ENCODE results near the gene CHST3.
"Not testable (repeated sequence)": the region's sequence is repeated elsewhere in the genome, so short reads cannot be mapped to it uniquely, and the experiment has no call there.

Gene CHST3

DNA sequence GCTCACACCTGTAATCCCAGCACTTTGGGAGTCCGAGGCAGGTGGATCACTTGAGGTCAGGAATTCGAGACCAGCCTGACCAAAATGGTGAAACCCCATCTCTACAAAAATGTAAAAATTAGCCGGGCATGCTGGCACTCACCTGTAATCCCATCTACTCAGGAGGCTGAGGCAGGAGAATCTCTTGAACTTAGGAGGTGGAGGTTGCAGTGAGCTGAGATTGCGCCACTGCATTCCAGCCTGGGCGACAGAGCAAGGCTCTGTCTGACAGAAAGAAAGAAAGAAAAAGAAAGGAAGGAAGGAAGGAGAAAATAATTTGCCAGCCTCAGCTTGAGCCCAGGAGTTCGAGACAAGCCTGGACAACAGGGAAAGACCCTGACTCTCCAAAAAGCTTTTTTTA, 24.7 kb downstream of the CHST3 start:
- DNase-seq (ENCODE audit: low read depth): not testable (repeated sequence)

GRCh38 chr10:71989661-71990454, 25.7 kb downstream of the CHST3 start:
- DNase-seq (ENCODE audit: low read depth): no peak

DNA sequence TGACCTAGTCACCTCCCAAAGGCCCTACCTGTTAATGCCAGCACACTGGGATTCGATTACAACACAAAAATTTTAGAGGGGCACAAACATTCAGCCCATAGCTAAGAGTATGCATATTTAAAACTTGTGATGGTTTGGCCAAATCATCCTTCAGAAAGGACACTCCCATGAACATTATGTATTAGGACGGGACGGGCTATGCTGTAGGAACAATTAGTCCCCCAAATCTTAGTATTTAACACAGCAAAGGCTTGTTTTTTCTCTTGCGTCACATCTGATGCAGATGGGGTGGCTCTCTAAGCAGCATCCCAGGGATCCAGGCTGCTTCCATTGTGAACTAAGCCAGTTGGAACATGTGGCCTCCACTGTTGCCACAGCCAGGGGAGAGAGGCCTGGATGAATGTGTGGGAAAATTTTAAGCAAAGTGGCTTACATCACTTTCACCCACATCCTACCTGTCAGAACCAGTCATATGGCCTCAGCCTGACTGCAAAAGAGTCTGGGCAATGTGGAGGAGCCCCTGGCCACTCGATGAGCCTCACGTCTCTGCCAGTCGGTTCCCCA, 26.6 kb downstream of the CHST3 start:
- no peak for DNase-seq (ENCODE audit: low read depth)

DNA sequence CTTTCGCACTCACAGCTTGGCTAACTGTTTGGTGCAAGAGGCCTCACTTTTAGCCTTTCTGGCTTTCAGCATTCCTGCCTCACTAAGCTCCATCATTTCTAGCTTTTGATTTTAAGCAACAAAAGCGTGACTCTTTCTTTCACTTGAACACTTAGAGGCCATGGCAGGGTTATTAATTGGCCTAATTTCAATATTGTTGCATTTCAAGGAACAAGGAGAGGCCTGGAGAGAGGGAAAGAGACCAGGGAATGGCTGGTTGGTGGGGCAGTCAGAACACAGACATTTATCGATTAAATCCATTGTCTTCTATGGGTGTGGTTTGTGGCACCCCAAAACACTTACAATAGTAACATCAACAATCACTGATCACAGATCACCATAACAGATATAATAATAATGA, 31.3 kb downstream of the CHST3 start:
- no peak for DNase-seq (ENCODE audit: low read depth)

DNA sequence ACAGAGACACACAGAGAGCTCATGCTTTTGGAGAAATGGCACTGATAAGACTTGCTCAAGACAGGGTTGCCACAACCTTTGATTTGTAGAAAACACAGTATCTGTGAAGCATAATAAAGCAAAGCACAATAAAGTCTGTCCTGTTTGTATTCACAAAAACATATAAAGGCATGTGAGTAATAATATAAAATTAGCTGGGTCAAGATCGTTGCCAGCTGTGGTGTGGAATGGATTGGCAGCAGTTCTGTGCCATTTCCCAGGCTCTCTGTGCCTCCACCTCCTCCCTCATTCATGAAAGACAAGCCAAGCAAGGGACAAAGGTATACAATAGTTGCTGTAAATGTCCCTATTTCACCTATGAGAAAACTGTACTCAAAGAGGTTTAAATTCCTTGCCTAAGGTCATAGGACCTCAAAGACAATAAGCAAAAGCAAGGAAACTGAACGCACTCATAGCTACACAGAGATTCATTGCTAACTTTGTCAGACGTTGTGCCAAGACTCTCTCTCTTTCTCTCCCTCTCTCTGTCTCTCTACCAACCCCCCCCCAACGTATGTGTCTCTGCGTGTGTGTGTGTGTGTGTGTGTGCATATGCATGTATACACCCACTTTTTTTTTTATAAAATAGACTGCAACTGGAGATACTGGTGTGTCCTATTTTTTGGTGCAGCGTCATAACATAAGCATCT, 31.8 kb downstream of the CHST3 start:
- DNase-seq (ENCODE audit: low read depth): no peak

GRCh38 chr10:71996592-71997371, 32.6 kb downstream of the CHST3 start:
- no peak for DNase-seq (ENCODE audit: low read depth)

- DNase-seq (ENCODE audit: low read depth): no peak
These were observed 34.1 kb downstream of the CHST3 start for GRCh38 chr10:71998119-71998839.

- DNase-seq (ENCODE audit: low read depth): no peak
These were observed 34.6 kb downstream of the CHST3 start for GRCh38 chr10:71998840-71999194.

DNA sequence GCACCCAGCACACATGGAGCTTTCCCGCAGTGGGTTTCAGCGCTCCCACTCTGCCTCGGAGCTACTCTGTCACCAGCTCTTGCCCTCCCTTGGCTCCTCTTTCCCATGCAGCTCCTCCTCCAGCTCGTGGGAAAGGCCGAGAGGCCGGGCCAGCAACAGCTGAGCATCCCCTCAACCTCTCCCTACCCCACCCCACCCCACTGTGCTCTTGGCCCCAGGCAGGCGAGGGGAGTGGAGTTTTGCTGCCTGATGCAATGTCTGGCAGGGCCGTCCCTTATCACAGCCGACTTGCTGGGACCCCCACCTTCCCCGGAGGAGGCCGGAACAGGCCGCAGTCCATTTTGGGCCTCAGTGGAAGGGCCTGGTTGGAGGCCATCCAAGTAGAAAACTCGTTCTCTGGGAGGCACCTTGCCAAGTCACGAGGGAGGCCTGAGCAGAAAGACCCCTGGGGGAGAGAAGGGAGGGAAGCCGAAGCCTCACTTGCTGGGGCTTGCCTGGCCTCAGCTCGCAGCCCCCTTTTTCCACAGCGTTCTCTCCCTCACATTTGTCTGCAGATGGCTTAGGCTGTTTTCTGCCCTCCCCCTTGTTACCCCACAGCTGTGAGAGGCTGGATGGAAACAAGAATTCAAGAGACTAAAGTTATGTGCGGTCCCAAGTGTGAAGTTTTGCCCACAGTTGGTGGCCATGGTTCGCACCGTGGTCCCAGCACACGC, 35.3 kb downstream of the CHST3 start:
- DNase-seq (ENCODE audit: low read depth): no peak

DNA sequence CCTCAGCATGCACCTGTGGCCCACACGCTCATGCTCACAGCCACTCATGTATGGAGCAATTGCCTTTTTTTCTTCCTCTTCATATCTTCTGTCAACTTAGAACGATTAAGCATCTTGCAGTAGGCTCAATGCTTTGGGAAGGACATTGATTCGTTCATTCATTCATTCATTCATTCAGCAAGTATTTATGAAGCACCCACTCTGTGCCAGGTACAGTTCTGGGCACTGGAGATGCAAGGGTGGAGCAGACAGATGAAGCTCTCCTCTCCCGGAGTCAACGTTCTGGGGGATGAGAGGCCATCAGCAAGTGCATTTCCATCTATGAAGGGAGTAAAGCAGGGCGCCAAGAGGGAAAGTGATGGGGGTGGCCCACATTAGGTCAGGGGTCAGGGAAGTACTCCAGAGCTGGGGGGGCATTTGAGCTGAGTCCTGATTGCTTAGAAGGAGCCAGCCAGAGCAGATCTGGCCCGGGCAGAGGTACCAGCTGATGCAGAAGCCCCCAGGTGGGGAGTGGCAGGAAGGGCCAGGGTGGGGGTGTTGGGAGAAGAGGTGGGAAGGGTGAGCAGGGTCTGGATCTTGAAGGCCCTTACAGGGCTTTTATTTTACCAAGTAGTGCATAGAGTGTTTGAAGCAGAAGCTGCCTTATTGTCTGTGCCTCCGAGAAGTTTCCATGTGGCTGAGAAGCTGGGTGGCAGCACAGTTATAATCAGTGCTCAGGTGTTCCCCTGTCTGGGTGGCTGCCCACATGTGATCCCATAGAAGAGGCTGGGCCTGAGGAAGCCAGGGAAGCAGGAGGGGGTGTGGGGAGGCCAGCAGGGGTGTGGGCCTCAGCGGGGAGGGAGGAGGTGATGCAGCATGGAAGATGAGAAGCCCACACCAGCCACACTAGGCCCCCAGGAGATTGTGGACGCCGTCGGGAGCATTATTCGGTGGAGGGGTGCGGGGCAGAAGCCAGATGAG, 36.2 kb downstream of the CHST3 start:
- DNase-seq (ENCODE audit: low read depth): no peak

DNA sequence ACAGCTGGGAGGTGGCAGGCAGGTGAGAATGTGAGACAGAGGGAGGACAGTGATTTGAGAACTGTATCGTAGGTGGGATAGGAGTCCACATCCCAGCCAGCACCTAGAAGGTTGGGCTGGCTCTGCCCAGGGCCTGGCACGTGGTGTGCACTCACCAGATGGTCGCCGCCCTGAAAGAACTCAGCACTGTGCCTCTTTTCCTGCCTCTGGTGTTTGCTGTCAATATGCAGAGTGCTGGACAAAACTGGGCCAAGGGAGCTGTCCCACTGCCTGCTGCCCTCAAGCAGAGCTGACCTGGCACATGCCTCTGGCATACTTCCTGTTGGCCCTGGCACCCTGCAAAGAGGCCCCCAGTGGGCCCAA, 36.8 kb downstream of the CHST3 start:
- no peak for DNase-seq (ENCODE audit: low read depth)

DNA sequence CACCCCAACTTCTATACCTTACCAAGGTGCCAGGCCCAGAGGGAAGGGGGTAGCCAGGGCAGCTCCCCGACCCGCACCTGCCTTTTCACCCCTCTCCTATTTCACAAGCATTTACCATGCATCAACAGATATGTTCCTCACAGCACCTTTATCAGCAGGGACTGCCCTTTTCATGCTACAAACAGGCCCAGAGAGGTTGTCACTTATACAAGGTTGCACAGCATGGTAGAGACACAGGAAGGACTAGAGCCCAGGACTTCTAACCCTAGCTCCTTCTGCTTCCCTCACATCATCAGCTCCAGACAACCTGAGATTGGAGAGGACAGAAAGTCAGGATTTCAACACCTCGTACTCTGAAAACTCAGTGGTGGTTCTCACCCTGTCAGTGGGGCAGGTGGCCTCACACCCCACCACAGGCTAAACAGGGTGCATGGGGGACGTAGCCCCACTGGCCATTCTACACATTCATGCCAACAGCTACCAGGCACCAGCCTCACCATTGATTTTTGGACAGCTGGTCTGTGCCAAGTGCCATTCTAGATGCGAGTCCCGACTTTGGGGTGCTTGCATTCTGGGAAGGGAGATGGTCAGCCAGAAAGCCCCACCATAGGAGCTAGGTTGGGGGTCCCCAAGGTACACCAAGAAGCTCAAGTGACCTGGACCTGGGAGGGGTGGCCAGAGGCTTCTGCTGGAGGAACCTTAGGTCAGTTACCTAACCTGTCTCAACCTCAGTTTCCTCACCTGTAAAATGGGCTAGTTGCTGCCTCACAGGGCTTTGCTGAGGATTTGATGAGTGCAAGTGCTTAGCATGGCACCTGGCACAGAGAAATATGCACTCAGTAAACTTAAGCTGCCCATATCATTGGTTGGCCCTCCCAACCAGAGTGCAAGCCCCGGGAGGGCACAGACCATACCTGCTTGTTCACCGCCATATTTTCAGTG, 38.4 kb downstream of the CHST3 start:
- DNase-seq (ENCODE audit: low read depth): no peak

- DNase-seq (ENCODE audit: low read depth): no peak
These were observed 41.8 kb downstream of the CHST3 start for GRCh38 chr10:72006026-72006425.

GRCh38 chr10:72007246-72007892, 43.2 kb downstream of the CHST3 start:
- DNase-seq (ENCODE audit: low read depth): no peak

DNA sequence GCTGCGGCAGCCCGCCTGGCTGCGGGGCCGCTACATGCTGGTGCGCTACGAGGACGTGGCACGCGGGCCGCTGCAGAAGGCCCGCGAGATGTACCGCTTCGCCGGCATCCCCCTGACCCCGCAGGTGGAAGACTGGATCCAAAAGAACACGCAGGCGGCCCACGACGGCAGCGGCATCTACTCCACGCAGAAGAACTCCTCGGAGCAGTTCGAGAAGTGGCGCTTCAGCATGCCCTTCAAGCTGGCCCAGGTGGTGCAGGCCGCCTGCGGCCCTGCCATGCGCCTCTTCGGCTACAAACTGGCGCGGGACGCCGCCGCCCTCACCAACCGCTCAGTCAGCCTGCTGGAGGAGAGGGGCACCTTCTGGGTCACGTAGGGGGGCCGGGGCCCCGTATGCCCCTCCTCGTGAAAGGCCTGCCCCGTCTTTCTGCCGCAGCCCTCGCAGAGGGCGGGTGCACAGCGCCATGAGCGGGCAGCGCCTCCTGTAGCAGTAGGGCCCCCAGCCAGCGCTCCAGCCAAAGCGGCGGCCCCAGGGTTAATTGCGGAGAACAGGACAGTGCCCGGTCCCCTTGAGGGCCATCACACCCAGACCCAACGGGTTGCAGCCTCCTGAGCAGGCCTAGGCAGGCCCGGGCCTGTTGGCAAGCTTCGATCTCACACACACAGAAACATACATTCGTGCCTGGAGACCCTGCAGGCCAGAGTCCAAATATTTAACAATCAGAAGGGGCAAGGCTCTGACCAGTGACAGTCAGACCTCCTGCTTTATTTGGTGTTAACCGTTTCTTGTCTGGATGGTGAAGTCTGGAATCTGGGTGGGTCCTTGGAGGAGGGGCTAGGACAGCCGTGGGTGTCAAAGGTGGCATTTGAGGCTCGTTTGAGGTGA, 44.1 kb downstream of the CHST3 start:
- DNase-seq (ENCODE audit: low read depth): no peak

GRCh38 chr10:72009051-72009424, 44.8 kb downstream of the CHST3 start:
- no peak for DNase-seq (ENCODE audit: low read depth)

DNA sequence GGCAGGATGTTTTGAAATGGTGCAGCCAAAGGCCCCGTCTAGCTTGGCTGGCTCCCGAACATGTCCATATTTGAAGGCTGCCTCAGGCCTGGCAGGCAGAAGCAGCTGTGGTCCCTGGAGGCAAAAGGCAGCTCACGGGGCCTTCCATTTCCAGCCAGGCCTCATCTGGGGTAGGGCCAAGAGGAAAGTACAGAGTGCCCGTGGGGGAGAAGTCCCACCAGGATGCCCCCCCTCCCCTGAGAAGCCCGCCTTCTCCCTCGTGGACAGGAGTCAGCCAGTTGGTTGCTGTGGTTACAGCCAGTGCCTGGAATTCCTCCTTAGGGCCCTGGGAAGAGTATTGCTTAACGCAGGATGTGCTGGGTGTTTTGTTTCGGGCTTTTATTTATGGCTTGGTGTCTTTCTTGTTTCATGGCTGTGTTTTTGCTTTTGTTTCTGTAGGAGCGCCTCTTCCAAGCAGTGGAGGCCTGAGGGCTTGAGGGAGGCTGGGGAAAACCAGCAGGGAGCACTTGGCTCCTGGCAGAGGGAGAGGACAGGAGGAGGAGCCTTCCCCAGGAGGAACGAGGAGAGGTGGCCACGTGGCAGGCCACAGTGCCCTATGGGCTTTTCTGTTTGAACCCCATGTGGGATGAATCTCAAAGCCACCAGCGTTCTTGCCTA, 45.4 kb downstream of the CHST3 start:
- DNase-seq (ENCODE audit: low read depth): no peak
